Activated naive CD4-positive, alpha-beta T cell (primary cell): ENCODE data around the gene ERI3.

Experiments
- DNase-seq, 4 experiments: peaks; one replicate each; lab custom pipeline; 2025; lab: John Stamatoyannopoulos, UW

ERI3 gene

GRCh38 chr1:44262414-44262813 is 92.6 kb downstream of the ERI3 start:
- DNase-seq, result no peak

DNA sequence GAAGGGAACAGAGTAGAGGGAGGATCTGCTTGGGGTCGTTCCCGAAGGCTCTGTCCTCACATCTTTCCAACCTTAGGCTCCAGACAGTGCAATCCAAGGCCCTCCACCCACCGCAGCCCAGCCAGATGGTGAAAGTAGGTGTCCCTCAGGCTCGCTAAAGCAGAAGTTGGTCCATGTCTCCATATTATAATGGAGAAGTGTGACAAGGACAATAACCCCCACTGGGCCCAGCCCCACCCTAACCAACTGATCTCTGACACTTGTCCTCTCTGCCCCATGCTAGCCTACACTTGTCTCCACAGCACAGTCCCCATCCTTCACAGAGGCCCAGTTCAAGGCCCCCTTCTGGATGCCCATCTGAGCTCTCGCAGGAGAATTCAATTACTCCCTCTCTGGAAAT is 93.1 kb downstream of the ERI3 start:
- DNase-seq, result no peak

GRCh38 chr1:44261171-44261817 is 93.8 kb downstream of the ERI3 start:
- no peak for DNase-seq

GRCh38 chr1:44260792-44261170 is 94.3 kb downstream of the ERI3 start:
- no peak for DNase-seq

DNA sequence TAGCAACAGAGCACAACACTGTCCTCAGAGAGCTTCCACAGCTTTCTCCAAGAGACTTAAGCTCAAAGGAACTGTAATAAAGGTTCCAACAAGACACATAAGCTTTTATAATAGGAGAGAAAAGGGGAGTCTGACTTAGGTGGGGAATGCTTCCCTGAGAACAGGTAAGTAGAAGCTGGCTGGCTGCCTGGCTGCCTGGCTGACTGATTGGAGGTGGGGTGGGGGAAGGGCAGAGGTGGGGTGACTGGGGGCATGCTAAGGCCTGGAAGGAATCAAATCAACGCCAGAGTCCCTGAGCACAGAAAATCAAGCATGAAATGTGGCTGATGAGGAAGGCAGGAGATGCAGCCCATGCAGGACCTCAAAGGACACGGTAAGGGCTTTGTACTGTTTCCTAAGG is 96.0 kb downstream of the ERI3 start:
- DNase-seq, result no peak

DNA sequence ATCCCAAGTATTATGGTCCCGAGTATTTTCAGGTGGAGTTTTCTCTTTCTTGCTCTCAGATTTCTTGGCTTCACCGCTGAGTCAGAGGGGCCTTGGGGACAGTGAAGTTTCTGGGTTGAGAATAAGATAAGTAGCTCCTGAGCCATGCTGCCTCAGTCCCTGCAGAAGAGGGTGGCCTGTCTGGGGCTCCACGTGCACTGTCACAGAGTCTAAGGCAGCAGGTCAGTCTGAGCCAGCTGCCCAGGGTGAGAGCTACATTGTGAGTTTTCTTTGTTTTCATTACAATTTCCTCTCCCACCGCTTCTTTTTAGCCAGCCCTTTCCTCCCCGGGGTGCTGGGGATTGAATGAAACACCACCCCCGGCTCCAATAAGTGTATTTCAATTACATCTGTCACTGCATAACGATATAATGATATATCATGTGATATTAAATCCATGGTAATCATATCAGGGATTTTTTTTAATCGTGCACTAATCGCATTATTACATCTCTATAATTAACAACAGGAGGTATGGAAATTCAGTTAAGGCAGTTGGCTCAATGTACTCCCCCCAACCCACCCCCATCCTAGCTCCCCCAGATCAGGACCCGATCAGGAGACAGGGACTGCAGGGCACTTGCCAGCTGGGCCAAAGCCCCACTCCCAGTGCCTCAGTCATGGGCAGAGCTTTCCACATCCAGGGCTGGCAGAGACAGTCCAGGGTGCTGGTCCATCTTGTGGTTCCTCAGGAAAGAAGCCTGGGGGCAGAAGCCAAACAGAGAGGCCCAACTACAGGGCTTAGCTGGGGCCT is 98.1 kb downstream of the ERI3 start:
- no peak for DNase-seq

DNA sequence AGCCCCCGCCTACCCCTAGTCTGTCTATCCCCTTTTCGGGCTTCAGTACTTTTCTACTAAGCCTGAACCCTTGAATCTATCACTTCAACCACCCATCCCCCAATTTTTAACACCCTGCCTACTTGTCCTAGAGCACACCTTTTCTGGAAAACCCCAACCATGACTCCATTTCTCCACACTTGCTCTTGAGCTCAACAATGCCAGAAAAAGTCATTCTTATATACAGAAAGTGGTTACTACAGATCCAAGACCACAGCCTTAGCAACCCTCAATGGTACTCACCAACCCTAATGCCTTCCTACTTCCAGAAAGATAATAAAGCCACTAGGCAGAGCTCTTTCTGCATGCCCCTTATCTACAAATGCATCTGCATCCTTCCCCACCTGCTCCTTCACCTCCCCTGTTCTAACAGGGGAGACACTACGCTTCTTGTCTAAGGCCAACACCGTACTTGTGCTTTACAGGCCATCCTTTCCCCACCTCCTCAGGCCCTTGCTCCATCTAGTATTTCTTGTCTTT is 100.6 kb downstream of the ERI3 start:
- no peak for DNase-seq

DNA sequence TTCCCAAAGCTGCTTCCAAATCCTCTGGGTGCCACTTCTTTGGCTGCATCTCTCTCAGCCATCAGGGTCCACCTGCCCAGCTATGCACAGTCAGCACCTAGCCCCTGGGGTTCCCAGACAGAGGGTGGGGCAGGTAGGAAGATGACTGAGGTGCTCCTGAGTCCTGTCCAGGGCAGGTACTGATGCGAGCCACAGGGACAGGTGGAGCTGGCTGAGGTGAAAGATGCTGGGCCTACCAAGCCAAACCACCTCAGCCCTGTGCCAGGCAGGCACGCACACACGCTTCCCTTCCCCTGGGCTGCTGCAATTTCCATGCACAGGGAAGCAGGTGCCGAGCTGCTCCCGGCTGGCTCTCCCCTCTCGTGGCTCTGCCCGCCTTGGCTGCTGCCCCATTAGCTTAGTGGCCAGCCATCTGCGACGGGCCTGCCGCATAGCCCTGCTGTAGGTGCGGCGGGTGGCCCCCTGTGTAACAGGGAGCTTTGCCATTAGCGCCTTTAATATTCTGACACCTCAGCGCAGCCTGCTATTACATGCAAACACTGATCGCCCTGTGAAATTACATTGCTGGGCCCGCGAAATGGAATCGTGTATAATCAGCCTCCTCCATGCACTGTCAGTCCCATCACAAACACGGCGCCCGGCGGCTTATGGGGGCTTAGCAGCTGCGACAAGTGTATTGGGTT is 102.9 kb downstream of the ERI3 start:
- no peak for DNase-seq

- DNase-seq, result no peak
Measured at GRCh38 chr1:44251486-44251885, 103.6 kb downstream of the ERI3 start.

- DNase-seq, result no peak
Measured at GRCh38 chr1:44250068-44250781, 104.8 kb downstream of the ERI3 start.

GRCh38 chr1:44249543-44249942 is 105.5 kb downstream of the ERI3 start:
- no peak for DNase-seq

GRCh38 chr1:44246806-44247205 is 108.3 kb downstream of the ERI3 start:
- DNase-seq, result no peak

- no peak for DNase-seq
Measured at GRCh38 chr1:44244986-44245385, 110.1 kb downstream of the ERI3 start.

- DNase-seq, result no peak
Measured at GRCh38 chr1:44243782-44244495, 111.1 kb downstream of the ERI3 start.

DNA sequence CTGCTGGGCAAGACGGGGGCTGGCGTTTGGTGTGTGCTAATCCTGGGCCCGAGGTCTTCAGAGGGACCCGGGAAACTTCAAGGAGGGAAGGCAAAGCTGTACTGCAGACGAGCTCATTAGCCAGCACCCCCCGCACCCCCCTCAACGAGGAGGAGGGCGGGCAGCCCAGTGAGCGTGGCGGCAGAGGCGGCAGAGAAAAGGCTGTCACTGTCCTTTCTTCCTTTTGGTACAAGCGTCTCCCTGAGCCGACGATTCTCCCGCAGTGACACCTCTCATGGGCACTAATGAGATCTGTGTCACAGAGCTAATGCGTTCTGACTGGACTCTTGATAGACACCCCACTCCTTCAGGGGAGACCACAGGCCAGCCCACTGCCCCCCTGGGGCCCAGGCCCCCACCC is 112.3 kb downstream of the ERI3 start:
- DNase-seq, result no peak

- DNase-seq, result no peak
Measured at GRCh38 chr1:44240802-44241671, 114.0 kb downstream of the ERI3 start.

- DNase-seq, result no peak
Measured at GRCh38 chr1:44239961-44240371, 115.1 kb downstream of the ERI3 start.

DNA sequence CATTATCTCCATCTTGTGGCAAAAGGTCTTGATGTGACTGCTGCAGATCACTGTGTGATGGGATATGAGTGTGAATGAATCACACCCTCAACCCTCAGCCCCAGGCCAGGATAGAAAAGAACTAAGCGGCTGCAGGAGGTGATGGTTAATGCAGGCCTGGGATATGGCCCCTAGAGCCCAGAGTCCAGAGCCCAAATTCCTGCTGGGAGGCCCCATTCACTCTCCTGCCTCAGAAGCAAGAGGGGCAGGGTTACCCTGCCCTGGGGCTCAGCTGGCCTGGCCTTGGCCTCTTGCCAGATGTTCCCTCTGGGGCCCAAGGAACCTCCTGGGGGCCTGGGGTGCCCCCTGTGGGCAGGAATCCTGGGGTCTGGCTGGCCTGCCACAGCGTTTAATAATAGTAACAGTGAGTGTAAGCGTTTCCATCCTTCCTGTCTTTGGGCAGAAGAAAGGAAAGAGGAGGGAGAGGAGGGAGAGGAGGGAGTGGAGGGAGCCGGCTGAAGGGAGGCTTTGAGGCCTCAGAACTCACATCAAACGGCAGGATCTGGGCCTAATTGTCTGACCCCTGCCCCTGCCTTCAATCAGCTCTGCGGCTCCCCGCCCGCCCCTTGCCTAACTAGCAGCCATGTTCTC is 115.6 kb downstream of the ERI3 start:
- no peak for DNase-seq

GRCh38 chr1:44238660-44239059 is 116.4 kb downstream of the ERI3 start:
- DNase-seq, result no peak
